SU-DHL-6 (cell line): ENCODE measurements around the gene KDM2A.

Experiments
- CTCF ChIP-seq: fragments of 200-600 bp; sonication (generic); IDR thresholded peaks from one replicate; pipeline ENCODE4 v1.5.1; 2017; ENCODE audit warnings: antibody characterized with exemption, mild to moderate bottlenecking, low read length, moderate library complexity; ENCODE audit not compliant: insufficient read depth, poor library complexity, severe bottlenecking
- EZH2phosphoT487 ChIP-seq: fragments of 200-600 bp; sonication (generic), shearing (Covaris generic); conservative IDR thresholded peaks from 2 replicates; pipeline ENCODE4 v1.6.1; 2018; ENCODE audit warnings: mild to moderate bottlenecking, antibody characterized with exemption, low read length, moderate library complexity, mixed read lengths

- no peak for TF ChIP-seq CTCF
- no peak for TF ChIP-seq EZH2phosphoT487
These were observed 7.9 kb downstream of the KDM2A start for GRCh38 chr11:67126986-67127385.
